ENCODE measurements around the gene C19orf38.

Gene C19orf38

GRCh38 chr19:10896851-10897526, 48.8 kb downstream of the C19orf38 start:
- H2AK5ac ChIP-seq (ENCODE audit: low read depth, low read length) = no peak overlapping the region
- H3K27ac ChIP-seq (replicated peaks; ENCODE audit: low read length) = no peak overlapping the region
- no CpG with 5 or more reads among the region's 7 CpGs for WGBS, 2 donors (ENCODE audit: extremely low coverage in 2 of 2, insufficient read length in 2 of 2, insufficient replicate concordance in 1 of 2)

GRCh38 chr19:10898633-10899032, 50.4 kb downstream of the C19orf38 start:
- DNase-seq (ENCODE audit: low spot score) = no peak
- no peak overlapping the region for H4K8ac ChIP-seq (ENCODE audit: low read depth, low read length)
- H3K27me3 ChIP-seq (ENCODE audit: control insufficient read depth in 3 of 3, insufficient read depth in 3 of 3, low read depth in 1 of 3, low read length in 3 of 3) = no peaks in the 10 kb centered on the region
- no peak overlapping the region for H3K4me2 ChIP-seq (ENCODE audit: insufficient read depth, low read length, poor library complexity, severe bottlenecking)
- H3K4me1 ChIP-seq (ENCODE audit: control insufficient read depth in 2 of 2, insufficient read depth in 1 of 2, low read depth in 1 of 2, low read length in 2 of 2) = peaks cover 6% of the 10 kb centered on the region in 2 donors
- no peak overlapping the region for H2BK120ac ChIP-seq (ENCODE audit: low read depth, low read length)
- no peak overlapping the region for H3K14ac ChIP-seq (ENCODE audit: low read length)
- H3K23ac ChIP-seq (ENCODE audit: low read depth, low read length, poor library complexity) = peak overlapping the region; percentile 39
- H3K79me1 ChIP-seq (ENCODE audit: low read depth, low read length) = peaks cover 21% of the 10 kb centered on the region
- peaks cover 2 to 15% of the 10 kb centered on the region in 2 donors for H3K36me3 ChIP-seq (replicated peaks in 1 of 2; ENCODE audit: control insufficient read depth in 2 of 2, insufficient read depth in 2 of 2, low read length in 2 of 2)
- H2AK5ac ChIP-seq (ENCODE audit: low read depth, low read length) = peak overlapping the region; percentile 12
- H3K18ac ChIP-seq (ENCODE audit: low read length) = peak overlapping the region; percentile 84
- H3K27ac ChIP-seq (replicated peaks; ENCODE audit: low read length) = no peak overlapping the region
- no peak overlapping the region for H2BK12ac ChIP-seq (ENCODE audit: low read length)
- H3K4ac ChIP-seq (ENCODE audit: low read length) = peak overlapping the region; percentile 91
- H4K91ac ChIP-seq (ENCODE audit: low read depth, low read length, poor library complexity) = no peak overlapping the region
- no CpG with 5 or more reads among the region's 10 CpGs for WGBS, 2 donors (ENCODE audit: extremely low coverage in 2 of 2, insufficient read length in 2 of 2, insufficient replicate concordance in 1 of 2)
- H2AFZ ChIP-seq (ENCODE audit: low read length) = no peak overlapping the region
- no peak overlapping the region for H2BK15ac ChIP-seq (ENCODE audit: low read length)
- no peak overlapping the region for H3K4me3 ChIP-seq (ENCODE audit: low read length in 2 of 2)
- no peak overlapping the region for H3K9ac ChIP-seq (ENCODE audit: low read depth, low read length, poor library complexity)
- H3K9me3 ChIP-seq (replicated peaks in 1 of 2; ENCODE audit: control insufficient read depth in 2 of 2, insufficient read depth in 1 of 2, low read depth in 1 of 2, low read length in 2 of 2) = peaks cover 0 to 9% of the 10 kb centered on the region in 2 donors
- H2BK5ac ChIP-seq (ENCODE audit: low read length) = no peak overlapping the region

More at GRCh38 chr19:10896851-10897526, 48.8 kb downstream of the C19orf38 start:
- H3K4me3 ChIP-seq (ENCODE audit: low read length in 2 of 2) = no peak overlapping the region
- no peak overlapping the region for H3K23ac ChIP-seq (ENCODE audit: low read depth, low read length, poor library complexity)
- H4K8ac ChIP-seq (ENCODE audit: low read depth, low read length) = no peak overlapping the region
- H2AFZ ChIP-seq (ENCODE audit: low read length) = no peak overlapping the region
- no peak overlapping the region for H3K14ac ChIP-seq (ENCODE audit: low read length)
- H3K4ac ChIP-seq (ENCODE audit: low read length) = no peak overlapping the region
- no peak overlapping the region for H3K18ac ChIP-seq (ENCODE audit: low read length)
- peaks cover 6 to 11% of the 10 kb centered on the region in 2 donors for H3K4me1 ChIP-seq (ENCODE audit: control insufficient read depth in 2 of 2, insufficient read depth in 1 of 2, low read depth in 1 of 2, low read length in 2 of 2)
- no peak overlapping the region for H2BK120ac ChIP-seq (ENCODE audit: low read depth, low read length)
- no peak overlapping the region for H3K4me2 ChIP-seq (ENCODE audit: insufficient read depth, low read length, poor library complexity, severe bottlenecking)
- H3K9ac ChIP-seq (ENCODE audit: low read depth, low read length, poor library complexity) = no peak overlapping the region
- no peak overlapping the region for H2BK15ac ChIP-seq (ENCODE audit: low read length)
- H4K91ac ChIP-seq (ENCODE audit: low read depth, low read length, poor library complexity) = no peak overlapping the region
- no peaks in the 10 kb centered on the region for H3K9me3 ChIP-seq (replicated peaks in 1 of 2; ENCODE audit: control insufficient read depth in 2 of 2, insufficient read depth in 1 of 2, low read depth in 1 of 2, low read length in 2 of 2)
- H3K27me3 ChIP-seq (ENCODE audit: control insufficient read depth in 3 of 3, insufficient read depth in 3 of 3, low read depth in 1 of 3, low read length in 3 of 3) = no peaks in the 10 kb centered on the region
- H2BK12ac ChIP-seq (ENCODE audit: low read length) = no peak overlapping the region
- no peak for DNase-seq (ENCODE audit: low spot score)
- no peak overlapping the region for H2BK5ac ChIP-seq (ENCODE audit: low read length)
- peaks cover 22% of the 10 kb centered on the region for H3K79me1 ChIP-seq (ENCODE audit: low read depth, low read length)
- H3K36me3 ChIP-seq (replicated peaks in 1 of 2; ENCODE audit: control insufficient read depth in 2 of 2, insufficient read depth in 2 of 2, low read length in 2 of 2) = peaks cover 2 to 6% of the 10 kb centered on the region in 2 donors

- no peak overlapping the region for H3K4ac ChIP-seq (ENCODE audit: low read length)
These were observed 51.0 kb downstream of the C19orf38 start for GRCh38 chr19:10899151-10899653.

GRCh38 chr19:10907925-10908324, 59.7 kb downstream of the C19orf38 start:
- Histone ChIP-seq H4K91ac (ENCODE audit: low read depth, low read length, poor library complexity) (no peak overlapping the region), H3K23ac (ENCODE audit: low read depth, low read length, poor library complexity) (no peak overlapping the region), H2BK15ac (ENCODE audit: low read length) (no peak overlapping the region), H3K9ac (ENCODE audit: low read depth, low read length, poor library complexity) (no peak overlapping the region), H2BK5ac (ENCODE audit: low read length) (no peak overlapping the region), H3K4me2 (ENCODE audit: insufficient read depth, low read length, poor library complexity, severe bottlenecking) (no peak overlapping the region), H3K18ac (ENCODE audit: low read length) (peak overlapping the region; percentile 60), H3K9me3 (replicated peaks in 1 of 2; ENCODE audit: control insufficient read depth in 2 of 2, insufficient read depth in 1 of 2, low read depth in 1 of 2, low read length in 2 of 2) (peaks cover 0 to 3% of the 10 kb centered on the region in 2 donors), H3K4ac (ENCODE audit: low read length) (no peak overlapping the region), H2BK120ac (ENCODE audit: low read depth, low read length) (no peak overlapping the region), H2BK12ac (ENCODE audit: low read length) (no peak overlapping the region), H3K4me1 (ENCODE audit: control insufficient read depth in 2 of 2, insufficient read depth in 1 of 2, low read depth in 1 of 2, low read length in 2 of 2) (no peaks in the 10 kb centered on the region), H3K27me3 (ENCODE audit: control insufficient read depth in 3 of 3, insufficient read depth in 3 of 3, low read depth in 1 of 3, low read length in 3 of 3) (no peaks in the 10 kb centered on the region), H3K36me3 (replicated peaks in 1 of 2; ENCODE audit: control insufficient read depth in 2 of 2, insufficient read depth in 2 of 2, low read length in 2 of 2) (peaks cover 32 to 75% of the 10 kb centered on the region in 2 donors), H2AK5ac (ENCODE audit: low read depth, low read length) (no peak overlapping the region), H4K8ac (ENCODE audit: low read depth, low read length) (no peak overlapping the region), H3K79me1 (ENCODE audit: low read depth, low read length) (peaks cover 11% of the 10 kb centered on the region), H3K14ac (ENCODE audit: low read length) (no peak overlapping the region), H2AFZ (ENCODE audit: low read length) (no peak overlapping the region), H3K4me3 (ENCODE audit: low read length in 2 of 2) (peak overlapping the region in 1 of 2 donors; percentile 44), H3K27ac (replicated peaks; ENCODE audit: low read length) (no peak overlapping the region)
- WGBS, 2 donors (ENCODE audit: extremely low coverage in 2 of 2, insufficient read length in 2 of 2, insufficient replicate concordance in 1 of 2) = no CpG with 5 or more reads among the region's 14 CpGs
- DNase-seq (ENCODE audit: low spot score) = no peak

More at GRCh38 chr19:10899151-10899653, 51.0 kb downstream of the C19orf38 start:
- H3K9ac ChIP-seq (ENCODE audit: low read depth, low read length, poor library complexity) = no peak overlapping the region
- H2BK5ac ChIP-seq (ENCODE audit: low read length) = no peak overlapping the region
- peaks cover 0 to 9% of the 10 kb centered on the region in 2 donors for H3K9me3 ChIP-seq (replicated peaks in 1 of 2; ENCODE audit: control insufficient read depth in 2 of 2, insufficient read depth in 1 of 2, low read depth in 1 of 2, low read length in 2 of 2)
- H2BK15ac ChIP-seq (ENCODE audit: low read length) = no peak overlapping the region
- WGBS, 2 donors (ENCODE audit: extremely low coverage in 2 of 2, insufficient read length in 2 of 2, insufficient replicate concordance in 1 of 2) = no CpG with 5 or more reads among the region's 10 CpGs
- H2AK5ac ChIP-seq (ENCODE audit: low read depth, low read length) = no peak overlapping the region
- H4K8ac ChIP-seq (ENCODE audit: low read depth, low read length) = peak overlapping the region; percentile 32
- no peak overlapping the region for H4K91ac ChIP-seq (ENCODE audit: low read depth, low read length, poor library complexity)
- peak overlapping the region; percentile 53 for H3K18ac ChIP-seq (ENCODE audit: low read length)
- no peak overlapping the region for H3K4me2 ChIP-seq (ENCODE audit: insufficient read depth, low read length, poor library complexity, severe bottlenecking)
- H3K14ac ChIP-seq (ENCODE audit: low read length) = no peak overlapping the region
- peaks cover 16% of the 10 kb centered on the region for H3K79me1 ChIP-seq (ENCODE audit: low read depth, low read length)
- no peak overlapping the region for H2AFZ ChIP-seq (ENCODE audit: low read length)
- no peak overlapping the region for H2BK120ac ChIP-seq (ENCODE audit: low read depth, low read length)
- H3K4me1 ChIP-seq (ENCODE audit: control insufficient read depth in 2 of 2, insufficient read depth in 1 of 2, low read depth in 1 of 2, low read length in 2 of 2) = peaks cover 2% of the 10 kb centered on the region in 2 donors
- H3K27me3 ChIP-seq (ENCODE audit: control insufficient read depth in 3 of 3, insufficient read depth in 3 of 3, low read depth in 1 of 3, low read length in 3 of 3) = no peaks in the 10 kb centered on the region
- DNase-seq (ENCODE audit: low spot score) = no peak
- peaks cover 2 to 15% of the 10 kb centered on the region in 2 donors for H3K36me3 ChIP-seq (replicated peaks in 1 of 2; ENCODE audit: control insufficient read depth in 2 of 2, insufficient read depth in 2 of 2, low read length in 2 of 2)
- H3K4me3 ChIP-seq (ENCODE audit: low read length in 2 of 2) = no peak overlapping the region
- H2BK12ac ChIP-seq (ENCODE audit: low read length) = no peak overlapping the region
- H3K23ac ChIP-seq (ENCODE audit: low read depth, low read length, poor library complexity) = peak overlapping the region; percentile 49
- H3K27ac ChIP-seq (replicated peaks; ENCODE audit: low read length) = no peak overlapping the region
